ENCODE results near the gene QPCT.

Gene QPCT

DNA sequence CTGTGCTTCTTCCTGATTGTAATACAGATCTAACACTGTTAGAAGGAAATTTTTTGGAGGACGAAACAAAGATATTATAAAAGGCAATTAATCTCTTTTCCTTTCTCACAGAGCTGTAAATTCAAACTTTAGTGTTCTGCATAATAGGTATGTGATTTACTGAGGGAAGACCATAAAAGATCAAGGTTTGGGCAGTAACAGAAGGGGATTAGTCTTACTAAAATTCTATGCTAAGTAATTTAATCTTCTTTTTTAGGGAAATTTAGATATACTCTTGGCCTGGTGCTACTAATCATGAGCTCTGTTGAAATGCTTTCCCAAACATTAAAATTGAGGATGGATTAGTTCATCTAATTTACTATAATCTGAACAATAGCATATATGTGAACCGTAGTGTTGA lies 8.8 kb upstream of the QPCT start:
- Mint-ChIP-seq H3K27me3 (ENCODE audit: low read depth) (peaks cover 73% of the 10 kb centered on the region), H3K9me3 (no peaks in the 10 kb centered on the region), H3K4me3 (no peak overlapping the region), H3K4me1 (ENCODE audit: low read depth) (no peaks in the 10 kb centered on the region), H3K36me3 (ENCODE audit: low read depth) (no peaks in the 10 kb centered on the region), H3K27ac (no peak overlapping the region)

DNA sequence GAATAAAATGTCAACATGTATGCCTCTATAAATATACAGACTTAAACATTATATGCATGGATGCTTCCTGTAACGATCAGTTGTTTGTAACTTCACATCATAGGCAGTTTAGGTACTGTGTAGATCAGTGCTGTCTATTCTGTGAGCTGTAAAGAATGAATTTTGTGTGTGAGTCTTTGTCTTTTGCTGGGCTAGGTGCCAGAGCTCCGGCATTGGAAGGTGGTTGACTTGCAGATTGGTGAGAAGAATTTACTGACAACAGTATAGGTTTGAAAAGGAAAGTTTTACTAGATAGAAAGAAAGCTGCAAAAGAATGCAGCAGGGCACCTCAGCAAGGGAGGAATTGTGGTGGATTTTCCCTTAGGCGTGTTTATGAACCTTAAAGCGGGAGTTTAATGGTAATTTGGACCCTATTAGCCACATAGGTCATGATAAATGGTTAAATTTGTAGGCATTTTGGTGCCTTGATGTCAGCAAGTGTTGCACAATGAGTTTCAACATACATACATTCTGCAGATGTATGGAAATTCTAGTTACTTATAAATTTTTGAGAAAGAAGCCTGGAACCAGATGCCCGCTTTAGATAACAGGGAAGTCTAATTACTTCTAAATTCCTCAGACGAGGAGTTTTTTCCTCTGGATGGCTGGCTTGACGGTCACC lies 6.7 kb upstream of the QPCT start:
- Mint-ChIP-seq H3K4me1 (ENCODE audit: low read depth) (no peaks in the 10 kb centered on the region), H3K27me3 (ENCODE audit: low read depth) (peaks cover 76% of the 10 kb centered on the region), H3K4me3 (no peak overlapping the region), H3K36me3 (ENCODE audit: low read depth) (no peaks in the 10 kb centered on the region), H3K9me3 (no peaks in the 10 kb centered on the region), H3K27ac (no peak overlapping the region)

GRCh38 chr2:37338933-37339332 lies 5.5 kb upstream of the QPCT start:
- H3K36me3 Mint-ChIP-seq (ENCODE audit: low read depth): no peaks in the 10 kb centered on the region
- peaks cover 76% of the 10 kb centered on the region for H3K27me3 Mint-ChIP-seq (ENCODE audit: low read depth)
- no peak overlapping the region for H3K27ac Mint-ChIP-seq
- H3K4me3 Mint-ChIP-seq: no peak overlapping the region
- H3K9me3 Mint-ChIP-seq: no peaks in the 10 kb centered on the region
- H3K4me1 Mint-ChIP-seq (ENCODE audit: low read depth): no peaks in the 10 kb centered on the region

DNA sequence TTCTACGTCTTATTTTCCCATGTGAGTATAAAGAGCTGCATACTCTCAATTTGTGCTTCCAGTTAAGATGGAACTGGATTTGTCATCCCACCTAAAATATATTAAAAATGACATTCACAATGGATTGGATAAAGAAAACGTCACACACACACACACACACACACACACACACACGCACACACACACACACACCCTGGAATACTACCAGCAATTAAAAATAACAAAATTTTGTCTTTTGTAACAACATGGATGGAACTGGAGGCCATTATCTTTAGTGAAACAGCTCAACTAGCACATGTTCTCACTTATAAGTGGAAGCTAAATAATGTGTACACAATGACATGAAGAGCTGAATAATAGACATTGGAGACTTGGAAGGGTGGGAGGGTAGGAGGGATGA lies 3.8 kb upstream of the QPCT start:
- Mint-ChIP-seq H3K36me3 (ENCODE audit: low read depth) (no peaks in the 10 kb centered on the region), H3K27me3 (ENCODE audit: low read depth) (peaks cover 80% of the 10 kb centered on the region), H3K9me3 (no peaks in the 10 kb centered on the region), H3K4me3 (no peak overlapping the region), H3K4me1 (ENCODE audit: low read depth) (peaks cover 5% of the 10 kb centered on the region), H3K27ac (no peak overlapping the region)

- no peak overlapping the region for H3K4me3 Mint-ChIP-seq
- no peaks in the 10 kb centered on the region for H3K9me3 Mint-ChIP-seq
- no peaks in the 10 kb centered on the region for H3K36me3 Mint-ChIP-seq (ENCODE audit: low read depth)
- H3K27me3 Mint-ChIP-seq (ENCODE audit: low read depth): peaks cover 87% of the 10 kb centered on the region
- H3K4me1 Mint-ChIP-seq (ENCODE audit: low read depth): peaks cover 5% of the 10 kb centered on the region
- H3K27ac Mint-ChIP-seq: no peak overlapping the region
These were observed 1.7 kb upstream of the QPCT start for GRCh38 chr2:37342591-37343220.

DNA sequence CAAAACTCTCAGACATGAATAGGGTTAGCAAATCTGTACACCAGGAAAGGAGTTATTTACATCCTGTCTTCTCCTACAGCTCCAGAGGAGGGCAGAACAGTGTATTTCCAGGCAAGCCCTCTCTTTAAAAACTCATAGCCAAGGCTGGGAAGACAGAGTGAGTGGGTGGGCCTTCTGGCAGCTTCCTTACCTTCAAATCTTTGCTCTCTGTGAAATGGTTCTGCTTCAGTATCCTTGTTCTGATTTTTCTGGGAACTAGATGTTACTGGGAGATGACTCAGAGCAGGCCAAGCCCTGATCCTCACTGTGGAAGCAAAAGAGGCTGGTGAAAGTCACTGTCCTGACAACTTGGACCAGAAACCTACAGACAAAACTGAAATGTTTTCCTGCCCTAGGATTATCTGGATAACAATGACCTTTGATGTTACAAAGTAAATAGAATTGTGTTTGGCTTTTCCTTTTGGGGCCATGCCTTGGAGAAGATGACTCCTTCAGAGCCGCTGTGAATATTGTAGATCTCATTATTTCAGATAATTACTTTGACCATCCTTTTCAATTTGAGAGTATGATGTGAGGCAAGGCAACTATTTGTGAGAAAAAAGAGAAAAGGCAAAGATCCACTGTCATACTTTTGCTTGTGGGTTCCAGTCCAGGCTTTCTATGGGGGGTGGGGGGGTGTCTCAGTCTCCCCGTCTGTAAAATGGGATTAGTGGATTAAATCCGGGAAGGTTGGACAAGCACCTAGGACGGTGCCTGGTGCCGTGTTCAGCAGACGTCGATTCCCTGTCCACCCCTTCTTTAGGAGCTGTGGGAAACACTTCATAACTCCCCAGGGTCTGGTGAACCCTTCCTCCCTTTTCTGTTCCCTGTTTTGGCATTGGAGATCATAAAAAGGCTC lies 644 bp upstream of the QPCT start:
- H3K27me3 Mint-ChIP-seq (ENCODE audit: low read depth): peaks cover 87% of the 10 kb centered on the region
- H3K27ac Mint-ChIP-seq: no peak overlapping the region
- no peaks in the 10 kb centered on the region for H3K9me3 Mint-ChIP-seq
- no peaks in the 10 kb centered on the region for H3K36me3 Mint-ChIP-seq (ENCODE audit: low read depth)
- H3K4me3 Mint-ChIP-seq: peak overlapping the region; percentile 9
- peaks cover 5% of the 10 kb centered on the region for H3K4me1 Mint-ChIP-seq (ENCODE audit: low read depth)

GRCh38 chr2:37348155-37348554 lies 3.7 kb downstream of the QPCT start:
- Mint-ChIP-seq H3K4me3 (no peak overlapping the region), H3K9me3 (no peaks in the 10 kb centered on the region), H3K27ac (no peak overlapping the region), H3K36me3 (ENCODE audit: low read depth) (no peaks in the 10 kb centered on the region), H3K27me3 (ENCODE audit: low read depth) (peaks cover 61% of the 10 kb centered on the region), H3K4me1 (ENCODE audit: low read depth) (peaks cover 5% of the 10 kb centered on the region)

DNA sequence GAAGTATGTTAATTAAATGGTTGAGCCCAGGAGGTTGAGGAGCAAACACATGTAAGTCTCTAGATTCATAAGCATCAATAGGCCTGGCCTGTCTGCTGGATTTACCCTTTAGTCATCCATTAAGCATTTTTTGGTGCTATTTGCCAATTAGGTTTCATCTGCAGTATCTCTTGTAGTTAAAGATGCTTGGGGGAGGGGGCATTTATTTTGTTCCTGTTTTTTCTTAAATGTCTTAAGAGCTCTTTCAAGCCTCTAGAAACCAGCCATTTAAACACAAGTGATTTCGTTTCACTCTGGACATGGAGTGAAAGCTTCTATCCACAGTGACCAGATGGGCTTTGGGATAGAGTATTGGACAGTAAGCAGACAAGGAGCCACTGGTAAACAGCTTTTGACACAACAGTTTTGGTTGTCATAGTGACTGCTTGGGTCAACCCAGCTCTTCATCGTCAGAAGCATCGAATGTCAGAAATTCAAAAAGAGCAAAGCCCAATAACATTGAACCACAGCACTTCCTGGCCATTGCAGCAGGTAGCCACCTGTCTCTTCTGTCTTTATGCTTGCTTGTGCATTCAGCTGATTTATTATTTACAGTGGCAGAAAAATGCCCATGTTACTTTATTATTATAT lies 4.9 kb downstream of the QPCT start:
- Mint-ChIP-seq H3K36me3 (ENCODE audit: low read depth) (no peaks in the 10 kb centered on the region), H3K9me3 (no peaks in the 10 kb centered on the region), H3K27ac (no peak overlapping the region), H3K4me1 (ENCODE audit: low read depth) (peaks cover 3% of the 10 kb centered on the region), H3K4me3 (no peak overlapping the region), H3K27me3 (ENCODE audit: low read depth) (peaks cover 59% of the 10 kb centered on the region)

DNA sequence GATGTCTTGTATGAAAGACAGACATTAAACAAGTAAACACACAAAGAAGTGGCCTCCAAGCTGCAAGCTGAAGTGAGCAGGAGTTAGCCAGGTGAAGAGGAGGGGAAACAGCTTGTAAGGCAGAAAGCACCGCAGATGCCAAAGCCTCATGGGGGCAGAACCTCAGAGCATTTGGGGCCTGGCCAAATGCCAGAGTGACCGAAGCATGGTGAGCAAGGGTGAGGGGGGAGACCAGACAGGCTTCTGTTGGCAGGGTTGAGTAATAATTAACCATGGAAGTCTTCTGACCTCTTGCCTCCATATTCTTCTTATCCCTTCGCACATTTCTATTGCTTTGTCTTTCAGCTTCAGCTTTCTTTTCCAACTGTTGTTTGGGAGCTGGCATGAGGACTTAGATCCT lies 5.6 kb downstream of the QPCT start:
- H3K36me3 Mint-ChIP-seq (ENCODE audit: low read depth): no peaks in the 10 kb centered on the region
- H3K27me3 Mint-ChIP-seq (ENCODE audit: low read depth): peaks cover 60% of the 10 kb centered on the region
- no peak overlapping the region for H3K4me3 Mint-ChIP-seq
- H3K4me1 Mint-ChIP-seq (ENCODE audit: low read depth): no peaks in the 10 kb centered on the region
- H3K9me3 Mint-ChIP-seq: no peaks in the 10 kb centered on the region
- H3K27ac Mint-ChIP-seq: no peak overlapping the region

GRCh38 chr2:37354531-37354930 lies 10.1 kb downstream of the QPCT start:
- Mint-ChIP-seq H3K4me1 (ENCODE audit: low read depth) (no peaks in the 10 kb centered on the region), H3K9me3 (no peaks in the 10 kb centered on the region), H3K27ac (no peak overlapping the region), H3K36me3 (ENCODE audit: low read depth) (no peaks in the 10 kb centered on the region), H3K27me3 (ENCODE audit: low read depth) (peaks cover 51% of the 10 kb centered on the region), H3K4me3 (no peak overlapping the region)

DNA sequence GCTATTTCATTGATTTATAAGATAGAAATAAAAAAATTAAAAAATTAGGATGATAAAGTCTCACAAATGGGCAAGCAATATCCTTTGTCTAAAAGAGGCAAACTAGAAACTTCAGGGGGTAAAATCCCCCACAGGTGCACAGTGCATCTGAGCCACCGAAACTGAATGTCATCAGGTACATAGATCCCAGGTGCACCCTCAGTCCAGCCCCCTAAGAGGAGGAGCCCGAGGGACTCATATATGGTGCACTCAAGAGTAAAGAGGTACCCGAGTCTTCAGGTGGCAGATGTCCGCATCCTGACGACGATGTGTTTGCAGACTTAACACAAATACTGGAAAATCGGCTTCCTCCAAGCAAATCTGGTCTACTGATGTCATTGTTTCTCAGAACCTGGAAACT lies 11.3 kb downstream of the QPCT start:
- H3K4me3 Mint-ChIP-seq: no peak overlapping the region
- H3K36me3 Mint-ChIP-seq (ENCODE audit: low read depth): no peaks in the 10 kb centered on the region
- no peak overlapping the region for H3K27ac Mint-ChIP-seq
- H3K9me3 Mint-ChIP-seq: no peaks in the 10 kb centered on the region
- peaks cover 59% of the 10 kb centered on the region for H3K27me3 Mint-ChIP-seq (ENCODE audit: low read depth)
- no peaks in the 10 kb centered on the region for H3K4me1 Mint-ChIP-seq (ENCODE audit: low read depth)

DNA sequence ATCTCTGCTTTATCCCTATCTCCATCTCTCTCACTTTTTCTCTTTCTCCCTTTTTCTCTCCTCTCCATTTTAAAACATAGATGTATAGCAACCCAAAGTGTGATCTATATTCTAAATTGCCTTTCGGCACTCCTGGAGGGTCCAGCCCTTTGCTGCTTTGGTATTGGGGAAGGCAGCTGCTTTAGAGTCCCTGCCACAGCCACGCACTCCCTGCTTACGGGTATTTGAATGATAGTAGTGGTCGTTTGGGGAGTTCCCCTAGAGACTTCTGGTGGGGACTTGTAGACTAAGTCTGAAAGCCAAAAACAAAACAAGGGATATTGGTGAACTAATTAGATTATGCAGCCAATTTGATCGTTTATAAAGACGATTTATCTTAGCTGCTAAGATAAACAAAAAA lies 11.9 kb downstream of the QPCT start:
- H3K4me1 Mint-ChIP-seq (ENCODE audit: low read depth): no peaks in the 10 kb centered on the region
- H3K9me3 Mint-ChIP-seq: no peaks in the 10 kb centered on the region
- no peak overlapping the region for H3K4me3 Mint-ChIP-seq
- no peaks in the 10 kb centered on the region for H3K36me3 Mint-ChIP-seq (ENCODE audit: low read depth)
- H3K27me3 Mint-ChIP-seq (ENCODE audit: low read depth): peaks cover 65% of the 10 kb centered on the region
- H3K27ac Mint-ChIP-seq: no peak overlapping the region

- Mint-ChIP-seq H3K4me1 (ENCODE audit: low read depth) (no peaks in the 10 kb centered on the region), H3K36me3 (ENCODE audit: low read depth) (no peaks in the 10 kb centered on the region), H3K9me3 (no peaks in the 10 kb centered on the region), H3K27ac (no peak overlapping the region), H3K4me3 (no peak overlapping the region), H3K27me3 (ENCODE audit: low read depth) (peaks cover 73% of the 10 kb centered on the region)
These were observed 12.6 kb downstream of the QPCT start for GRCh38 chr2:37357069-37357468.

DNA sequence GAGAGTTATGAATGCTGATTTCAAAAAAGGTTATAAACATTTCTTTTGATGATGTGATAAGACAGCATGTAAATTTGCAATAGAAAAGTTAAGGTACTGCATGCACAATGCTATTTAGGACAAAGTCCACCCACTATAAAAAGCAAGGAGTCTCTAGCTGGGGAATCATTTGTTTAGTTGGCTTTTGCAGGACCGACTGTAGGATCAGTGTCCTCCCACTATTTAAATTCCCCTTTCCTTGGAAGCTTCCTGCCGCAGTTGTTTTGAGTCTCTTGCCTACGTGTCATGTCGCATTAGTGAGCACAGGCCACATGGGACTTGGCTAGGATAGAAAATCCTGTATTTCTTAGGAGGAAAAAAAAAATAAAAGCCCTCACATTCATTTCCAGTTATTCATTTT lies 13.1 kb downstream of the QPCT start:
- H3K27ac Mint-ChIP-seq: no peak overlapping the region
- no peaks in the 10 kb centered on the region for H3K36me3 Mint-ChIP-seq (ENCODE audit: low read depth)
- H3K27me3 Mint-ChIP-seq (ENCODE audit: low read depth): peaks cover 73% of the 10 kb centered on the region
- H3K4me3 Mint-ChIP-seq: no peak overlapping the region
- H3K4me1 Mint-ChIP-seq (ENCODE audit: low read depth): no peaks in the 10 kb centered on the region
- H3K9me3 Mint-ChIP-seq: no peaks in the 10 kb centered on the region
